Subcutaneous adipose tissue (tissue), 4 donors: ENCODE measurements around the gene C4orf36. TPM values are rescaled to one million over a fixed set of nuclear protein-coding genes. Genes with fewer than 3 reads are reported as not detected.

Source experiments
- CTCF ChIP-seq: fragments of 450-650 bp; IDR thresholded peaks from one replicate; pipeline ENCODE4 v1.5.1; 2016; ENCODE audit warnings: low read depth, mild to moderate bottlenecking, control low read depth, antibody characterized with exemption, moderate library complexity
- total RNA-seq, 4 donors: library from RNA; depleted of rRNA; stranded (reverse); fragments of >200 nt; gene quantifications; one replicate each; pipeline ENCODE4 v1.1.0, GENCODE V29; 2016

The C4orf36 gene
- total RNA-seq, 4 donors from 2014 or later: 0.88 to 5.8 TPM; not detected in 2

GRCh38 chr4:86848136-86848535 lies 44.1 kb downstream of the C4orf36 start:
- TF ChIP-seq CTCF: no peak

- no peak for TF ChIP-seq CTCF
These were observed 44.7 kb downstream of the C4orf36 start for GRCh38 chr4:86847571-86847970.

- TF ChIP-seq CTCF: no peak
These were observed 45.3 kb downstream of the C4orf36 start for GRCh38 chr4:86846921-86847320.

- no peak for TF ChIP-seq CTCF
These were observed 46.6 kb downstream of the C4orf36 start for GRCh38 chr4:86845593-86845992.

GRCh38 chr4:86841309-86841708 lies 50.9 kb downstream of the C4orf36 start:
- no peak for TF ChIP-seq CTCF

- no peak for TF ChIP-seq CTCF
These were observed 51.4 kb downstream of the C4orf36 start for GRCh38 chr4:86840858-86841257.

- TF ChIP-seq CTCF: no peak
These were observed 54.3 kb downstream of the C4orf36 start for GRCh38 chr4:86837691-86838503.
